SKM-1 (cell line): Measurements from ENCODE around the gene SLC22A3.
"Not testable (repeated sequence)": the region's sequence is repeated elsewhere in the genome, so short reads cannot be mapped to it uniquely, and the experiment has no call there.

Experiments used
- DNase-seq: peaks from one replicate; lab custom pipeline; 2025; ENCODE audit not compliant: unreplicated experiment; lab: John Stamatoyannopoulos, UW

Gene SLC22A3

GRCh38 chr6:160368670-160369069 lies 20.5 kb downstream of the SLC22A3 start:
- no peak for DNase-seq

- DNase-seq = not testable (repeated sequence)
Measured at GRCh38 chr6:160373601-160374000, 25.4 kb downstream of the SLC22A3 start.

GRCh38 chr6:160374836-160375560 lies 26.8 kb downstream of the SLC22A3 start:
- no peak for DNase-seq

DNA sequence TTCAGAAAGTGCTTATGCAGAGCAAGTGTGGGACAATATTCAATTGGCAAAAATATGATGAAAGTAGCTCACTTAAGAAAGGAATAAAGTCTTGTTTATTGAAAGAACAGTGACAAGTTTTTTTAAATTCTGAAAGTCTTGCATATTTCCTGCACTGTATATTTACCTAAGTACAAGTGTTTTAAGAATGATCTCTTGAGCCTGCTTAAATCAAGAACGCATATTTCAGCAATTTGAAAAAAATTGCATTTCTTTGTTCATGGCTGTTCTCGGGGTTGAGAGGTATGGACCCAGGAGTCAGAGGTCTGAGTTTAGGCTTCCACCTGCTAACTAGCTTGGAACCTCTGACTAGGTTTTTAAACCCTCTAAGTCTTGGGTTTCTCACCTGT lies 27.4 kb downstream of the SLC22A3 start:
- no peak for DNase-seq

GRCh38 chr6:160376445-160376844 lies 28.3 kb downstream of the SLC22A3 start:
- DNase-seq = no peak

- no peak for DNase-seq
Measured at GRCh38 chr6:160378218-160378617, 30.0 kb downstream of the SLC22A3 start.

DNA sequence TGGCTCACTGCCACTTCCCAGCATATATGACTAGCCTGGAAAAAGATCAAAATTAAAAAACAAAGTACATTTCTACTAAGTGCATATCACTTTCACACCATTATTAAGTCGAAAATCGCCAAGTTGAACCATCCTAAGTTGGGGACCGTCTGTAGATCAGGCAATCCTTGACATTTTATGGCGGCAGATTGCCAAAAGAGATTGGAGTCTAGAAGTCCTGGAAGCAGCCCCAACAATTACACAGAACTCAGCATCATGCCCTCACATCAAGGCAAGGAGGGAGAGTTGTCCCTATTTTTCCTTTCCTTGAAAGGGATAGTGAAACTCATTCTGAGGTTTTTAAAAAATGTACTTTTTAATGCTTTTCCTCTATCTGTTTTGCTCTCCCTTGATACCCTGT lies 30.7 kb downstream of the SLC22A3 start:
- DNase-seq = no peak

DNA sequence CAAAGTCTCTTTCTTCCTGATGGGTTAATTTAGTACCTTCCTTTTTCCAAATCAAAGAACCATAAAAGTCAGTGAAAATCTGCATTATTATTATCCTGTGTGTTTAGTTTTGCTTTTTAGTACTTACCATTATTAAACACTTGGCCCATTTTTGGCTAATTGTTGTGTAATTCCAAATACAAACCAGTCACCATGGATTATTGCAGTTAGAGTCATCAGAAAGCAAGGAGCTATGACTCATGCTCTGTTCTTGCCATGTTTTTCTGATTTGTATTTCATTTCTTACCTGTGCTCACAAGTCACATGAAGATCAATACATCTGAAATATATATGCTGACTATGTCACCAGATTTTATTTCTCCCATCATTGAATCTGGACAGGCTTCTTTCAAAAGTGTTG lies 31.3 kb downstream of the SLC22A3 start:
- DNase-seq = no peak

DNA sequence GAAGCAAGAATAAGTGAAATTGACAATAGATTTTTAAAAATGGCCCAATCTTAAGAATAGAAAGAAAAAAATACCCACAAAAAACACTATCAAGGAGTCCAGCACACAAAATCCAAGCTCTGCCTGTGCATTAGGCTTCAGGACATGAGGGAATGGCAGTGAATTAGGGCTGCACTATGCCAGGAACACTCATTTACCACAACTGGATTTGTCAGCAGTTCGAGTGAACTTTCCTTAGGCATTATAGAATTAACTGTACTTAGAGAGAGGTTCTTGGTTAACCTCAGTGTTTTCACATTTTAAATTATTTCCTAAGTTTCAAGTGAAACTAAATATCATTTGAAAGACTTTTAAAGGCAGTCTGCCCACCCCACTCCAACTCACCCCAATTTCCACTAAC lies 34.8 kb downstream of the SLC22A3 start:
- DNase-seq = no peak

- DNase-seq = no peak
Measured at GRCh38 chr6:160386869-160387530, 38.8 kb downstream of the SLC22A3 start.

DNA sequence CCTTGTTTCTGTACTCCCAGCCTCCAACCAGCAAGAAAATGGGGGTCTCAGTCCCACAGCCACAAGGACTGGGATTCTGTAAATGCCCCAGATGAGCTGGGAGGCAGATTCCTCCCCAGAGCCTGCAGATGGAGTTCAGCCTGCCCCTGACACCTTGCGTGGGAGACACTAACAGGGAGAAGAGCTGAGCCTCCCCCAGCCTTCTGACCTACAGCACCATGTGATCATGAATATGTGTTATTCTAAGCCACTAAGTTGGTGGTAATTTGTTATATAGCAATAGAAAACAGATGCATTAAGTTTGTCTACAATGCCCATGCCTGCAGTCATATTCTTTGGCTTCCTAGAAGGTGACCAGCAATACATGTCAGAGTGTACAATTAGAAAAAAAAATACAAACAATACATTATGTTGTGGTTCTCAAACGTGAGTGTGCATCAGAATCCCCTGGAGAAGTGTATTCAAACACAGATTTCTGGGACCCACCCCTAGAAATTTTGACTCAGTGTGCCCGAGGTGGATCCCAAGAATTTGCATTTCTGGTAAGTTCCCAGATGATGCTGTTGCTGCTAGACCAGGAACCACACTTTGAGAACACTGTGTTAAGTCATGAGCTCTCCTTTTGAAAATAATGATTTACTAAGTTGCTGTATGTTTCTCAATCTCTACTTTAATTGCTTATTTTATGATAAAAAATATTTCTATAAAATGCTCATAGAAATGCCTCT lies 39.9 kb downstream of the SLC22A3 start:
- no peak for DNase-seq

DNA sequence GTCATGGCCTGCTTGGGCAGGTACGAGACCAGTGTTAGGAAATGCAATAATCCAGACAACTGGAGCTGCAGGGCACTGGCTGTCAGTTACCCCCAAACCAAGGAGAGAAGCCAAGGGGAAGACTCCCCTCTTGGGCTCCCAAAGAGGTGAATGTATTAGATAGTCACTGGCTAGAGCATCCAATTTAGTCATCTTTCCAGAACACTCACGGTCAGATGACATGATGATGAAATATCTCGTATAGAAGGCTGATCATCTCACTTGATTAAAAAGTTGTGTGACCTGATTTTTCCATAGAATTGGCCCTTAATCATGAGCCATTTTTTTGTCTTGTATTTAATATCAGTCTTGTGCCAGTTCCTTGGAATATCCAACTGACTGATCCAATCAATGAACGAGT lies 40.7 kb downstream of the SLC22A3 start:
- no peak for DNase-seq

DNA sequence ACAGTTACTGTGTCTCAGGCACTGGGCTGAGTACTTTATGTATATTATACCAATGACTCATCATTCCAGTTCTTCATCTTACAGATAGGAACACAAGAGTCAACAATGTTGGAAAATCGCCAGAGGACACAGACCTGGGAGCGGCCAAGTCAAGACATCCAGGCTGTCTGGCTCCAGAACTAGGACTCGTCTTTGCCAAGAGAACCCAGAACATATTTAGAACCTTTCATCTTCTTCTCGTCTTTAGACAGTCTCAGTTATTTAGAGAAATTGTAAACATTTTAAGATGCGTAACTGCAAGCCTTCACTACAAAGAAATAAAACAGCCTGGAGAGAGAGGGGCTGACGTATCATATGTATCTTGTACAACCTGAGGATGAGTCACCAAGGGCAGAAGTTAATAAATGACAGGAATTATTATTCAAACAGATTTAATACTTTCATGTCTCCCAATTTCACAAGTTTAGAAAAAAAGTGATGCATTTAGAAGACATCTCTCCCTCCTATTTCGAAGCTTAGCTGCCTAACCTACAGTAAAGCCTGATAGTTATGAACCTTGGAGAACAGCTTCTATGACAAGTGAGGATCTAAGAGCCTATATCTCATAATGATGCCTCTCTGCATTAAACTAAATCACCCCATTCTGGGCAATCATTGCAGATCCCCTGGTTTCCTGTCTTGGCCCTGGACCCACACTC lies 43.4 kb downstream of the SLC22A3 start:
- no peak for DNase-seq

- not testable (repeated sequence) for DNase-seq
Measured at GRCh38 chr6:160393442-160393841, 45.3 kb downstream of the SLC22A3 start.

DNA sequence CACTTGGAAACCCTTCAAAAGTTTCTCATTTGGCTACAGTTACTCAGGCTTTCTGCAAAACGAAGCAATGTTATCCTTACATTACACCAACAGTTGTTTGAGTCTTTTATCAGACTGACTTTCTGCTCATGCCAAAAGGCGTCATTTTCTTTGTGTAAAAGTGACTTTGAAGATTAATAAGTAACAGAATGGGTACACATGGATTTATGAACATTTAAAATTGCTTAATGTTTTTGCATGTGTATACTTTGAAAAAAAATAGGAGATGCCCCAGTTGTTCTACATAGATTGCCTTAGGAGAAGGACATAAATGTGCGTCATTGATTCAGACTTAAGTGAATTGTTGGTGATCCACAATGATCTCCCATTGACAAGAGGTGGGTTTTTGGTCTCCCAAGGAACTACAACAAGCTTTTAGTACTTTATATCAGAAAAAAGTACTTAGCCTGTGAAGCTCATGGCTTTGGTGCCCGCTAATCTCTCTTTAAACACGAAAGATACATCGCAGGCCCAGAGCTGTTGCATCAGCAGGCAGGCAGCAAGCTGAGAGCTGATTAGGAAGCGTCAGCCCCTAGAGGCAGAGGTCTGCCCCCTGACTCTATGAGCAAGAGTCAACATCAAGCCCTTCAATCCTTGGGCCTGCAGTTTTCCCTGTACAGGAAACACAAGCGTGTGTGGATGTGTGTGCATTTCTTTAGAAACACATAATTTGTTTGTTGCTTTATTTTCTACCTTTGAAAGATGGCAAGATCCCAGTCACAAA lies 45.9 kb downstream of the SLC22A3 start:
- DNase-seq = no peak

- no peak for DNase-seq
Measured at GRCh38 chr6:160394654-160395035, 46.5 kb downstream of the SLC22A3 start.

GRCh38 chr6:160395187-160395586 lies 47.0 kb downstream of the SLC22A3 start:
- DNase-seq = no peak

- DNase-seq = no peak
Measured at GRCh38 chr6:160396292-160396691, 48.1 kb downstream of the SLC22A3 start.

DNA sequence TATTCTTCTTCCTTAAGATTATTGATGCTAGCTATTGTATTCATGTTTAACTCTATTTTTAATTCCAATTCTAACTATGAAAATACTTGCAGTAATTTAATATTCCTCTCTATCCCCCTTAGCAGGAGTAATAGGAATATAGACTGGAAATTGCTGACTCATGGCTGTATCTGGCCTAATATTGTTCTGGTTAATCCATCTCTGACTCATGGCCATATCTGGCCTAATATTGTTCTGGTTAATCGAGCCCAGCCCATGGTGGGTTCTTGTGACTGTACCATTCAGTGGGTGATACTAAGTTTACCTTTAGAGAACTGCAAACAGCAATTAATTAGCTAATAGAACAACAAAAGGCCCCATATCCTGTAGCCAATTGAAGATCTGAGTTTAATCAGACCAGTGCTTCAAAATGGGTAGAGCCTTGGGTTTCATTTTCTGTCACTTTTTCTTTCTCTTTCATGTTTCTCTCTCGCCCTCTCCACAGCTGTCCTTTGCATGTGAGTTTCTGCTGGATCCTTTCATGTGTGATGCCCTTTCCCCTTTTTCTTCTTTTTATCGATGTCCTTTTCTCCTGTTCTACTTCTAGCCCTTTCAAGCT lies 50.6 kb downstream of the SLC22A3 start:
- DNase-seq = no peak

DNA sequence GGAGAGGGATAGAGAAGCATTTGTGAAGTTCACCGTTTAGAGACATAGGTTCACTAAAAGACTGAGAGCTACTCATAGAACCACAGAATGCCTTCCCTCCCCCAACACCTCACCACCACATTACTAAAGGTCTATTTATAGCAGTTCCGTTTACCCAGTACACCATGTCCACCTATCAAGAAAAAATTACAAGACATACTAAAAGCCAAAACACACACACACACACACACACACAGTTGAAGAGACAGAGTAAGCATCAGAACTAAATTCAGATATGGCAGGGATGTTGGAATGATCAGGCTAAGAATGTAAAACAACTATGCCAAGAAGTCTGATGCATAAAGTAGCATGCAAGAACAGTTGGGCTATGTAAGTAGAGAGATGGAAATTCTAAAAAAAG lies 52.3 kb downstream of the SLC22A3 start:
- DNase-seq = no peak
